Pancreas (tissue), 10 donors: Measurements from ENCODE around the gene SPINK2. TPM values are rescaled to one million over a fixed set of nuclear protein-coding genes. Genes with fewer than 3 reads are reported as not detected.

Source experiments
- ATAC-seq, 4 donors: fragments of 200-7000 bp; cut with Tn5 transposase; one replicate each; pipeline versions ENCODE4 v1.8.0 to v1.9.1; 2020; ENCODE audit warnings: mild to moderate bottlenecking in 4 of 4, moderate library complexity in 4 of 4
- DNase-seq, 6 donors: peaks; one replicate each; pipeline ENCODE4 v3.0.0-alpha.2; 2020
- FAIRE-seq: peaks from 2 replicates; lab custom pipeline; 2012; peaks lifted over from hg19 to GRCh38; lab: Jason Lieb, UNC
- H3K27ac ChIP-seq, 4 donors: fragments of 200-600 bp; sonication (generic); 1 replicate in 3 of 4; 2 replicates in 1 of 4; pipeline versions ENCODE4 v1.5.0 to v1.8.0; 2020
- H3K27me3 ChIP-seq, 4 donors: fragments of 200-600 bp; one replicate each; pipeline ENCODE4 v1.8.0; 2021
- H3K36me3 ChIP-seq, 3 donors: fragments of 200-600 bp; sonication (generic) in 1 of 3; one replicate each; pipeline versions ENCODE4 v1.5.0 to v1.8.0; 2020 to 2021
- H3K4me1 ChIP-seq, 3 donors: fragments of 200-600 bp; one replicate each; pipeline ENCODE4 v1.8.0; 2021
- H3K4me3 ChIP-seq, 4 donors: fragments of 200-600 bp; sonication (generic) in 2 of 4; one replicate each; pipeline versions ENCODE4 v1.5.0 to v1.8.0; 2020 to 2021
- H3K9me3 ChIP-seq, 4 donors: fragments of 200-600 bp; one replicate each; pipeline ENCODE4 v1.8.0; 2021
- CTCF ChIP-seq, 4 donors: fragments of 200-600 bp; sonication (generic) in 3 of 4; IDR thresholded peaks; one replicate each; pipeline versions ENCODE4 v1.5.0 to v1.8.0; 2021; ENCODE audit warnings: antibody characterized with exemption in 4 of 4
- WGBS, 2 donors: extraction: QIAGEN DNeasy Blood & Tissue Kit; methylation state at CpG; one replicate each; pipeline ENCODE4 v1.1.7; 2013; 5-methylcytosine and 5-hydroxymethylcytosine counted together
- intact Hi-C, 3 donors: fragments of 100-400 bp; cut with DNase I; formaldehyde crosslinking; loops; one replicate each; pipeline versions ENCODE4 v1.11.1 to v1.14.2; 2022
- polyA plus RNA-seq, 2 donors: library from polyadenylated mRNA; stranded (reverse); fragments of 200-250 nt; gene quantifications; one replicate each; pipeline ENCODE4 v1.2.3, GENCODE V29; 2013
- total RNA-seq, 6 donors: library from RNA; stranded (reverse); fragmentation: NEBNext Ultra II Directional in 4 of 6; extraction: Animal tissue kit (Norgen Biotek cat#: 25700) in 4 of 6; gene quantifications; one replicate each; pipeline versions ENCODE4 v1.2.1 to v1.2.4, GENCODE V29; 2021 to 2023
- donor health status: healthy with polysubstance abuse.
- donor health status: DM: no; HTN: no; CAD: no; lungs with moderate emphysema.
- donor health status: DM: no; HTN: no; CAD: no.
- donor health status: control.
- donor health status: control.
- donor health status: Bipolar disorder and iron deficiency.
- donor health status: DM: yes; HTN: yes; CAD: no.
- donor health status: DM: no; HTN: no; CAD: no.
- donor health status: DM: no; HTN: no; CAD: no.
- donor health status: DM: yes; HTN: yes; CAD: no.

SPINK2 gene
- total and polyA plus RNA-seq, 8 donors, result 0.49 to 0.63 TPM; not detected in 6

DNA sequence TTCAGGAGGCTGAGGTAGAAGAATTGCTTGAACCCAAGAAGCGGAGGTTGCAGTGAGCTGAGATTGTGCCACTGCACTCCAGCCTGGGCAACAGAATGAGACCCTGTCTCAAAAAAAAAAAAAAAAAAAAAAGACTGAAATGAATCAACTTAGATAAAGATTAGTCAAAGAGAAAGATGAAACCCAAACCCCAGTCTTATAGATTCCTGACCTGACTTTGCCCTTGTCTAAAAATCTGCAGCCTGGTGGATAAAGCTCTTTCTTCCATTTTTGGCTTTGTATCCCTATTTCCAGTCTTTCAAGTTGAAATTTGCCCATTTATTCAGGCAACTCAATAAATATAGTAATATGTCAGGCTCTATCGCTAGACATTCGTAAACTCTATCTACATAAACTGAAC is 39.3 kb upstream of the SPINK2 start:
- H3K4me3 ChIP-seq, result no peak overlapping the region
- DNase-seq (no peak), FAIRE-seq (no peak), ATAC-seq (no peak)
- intact Hi-C loops, result no loop called here
- no peak overlapping the region for H3K27ac ChIP-seq
- H3K27me3 ChIP-seq, result no peaks in the 10 kb centered on the region
- TF ChIP-seq CTCF (IDR thresholded peaks at IDR 0.05), result no peak
- no peaks in the 10 kb centered on the region for H3K36me3 ChIP-seq
- H3K4me1 ChIP-seq, result no peaks in the 10 kb centered on the region
- no peaks in the 10 kb centered on the region for H3K9me3 ChIP-seq
- 78 to 89% methylated on average over 3 of the region's 3 CpGs for WGBS, 2 donors

DNA sequence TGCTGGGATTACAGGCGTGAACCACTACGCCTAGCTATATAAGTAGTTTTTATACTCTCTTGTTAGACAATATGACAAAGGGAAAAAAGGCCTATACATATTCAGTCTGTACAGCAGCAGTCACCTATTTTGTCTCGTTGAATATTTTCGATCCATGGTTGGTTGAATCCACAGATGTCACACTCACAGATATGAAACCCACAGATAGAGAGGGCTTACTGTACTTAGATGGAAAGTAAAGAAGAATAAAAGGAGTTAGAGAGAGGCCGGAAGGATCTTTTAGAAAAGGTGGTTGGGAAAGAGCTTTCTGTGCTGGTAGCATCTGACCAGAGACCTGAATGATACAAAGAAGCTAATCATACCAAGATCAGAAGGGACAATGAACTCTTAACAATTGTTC is 38.3 kb upstream of the SPINK2 start:
- no peak for DNase-seq
- H3K4me1 ChIP-seq, result no peaks in the 10 kb centered on the region
- H3K4me3 ChIP-seq, result no peak overlapping the region
- 92 to 93% methylated on average over 5 of the region's 5 CpGs for WGBS, 2 donors
- no peak for ATAC-seq
- no peak for TF ChIP-seq CTCF (IDR thresholded peaks at IDR 0.05)
- no peaks in the 10 kb centered on the region for H3K27me3 ChIP-seq
- FAIRE-seq, result no peak
- no peak overlapping the region for H3K27ac ChIP-seq
- no peaks in the 10 kb centered on the region for H3K9me3 ChIP-seq
- intact Hi-C loops, result no loop called here
- H3K36me3 ChIP-seq, result no peaks in the 10 kb centered on the region

DNA sequence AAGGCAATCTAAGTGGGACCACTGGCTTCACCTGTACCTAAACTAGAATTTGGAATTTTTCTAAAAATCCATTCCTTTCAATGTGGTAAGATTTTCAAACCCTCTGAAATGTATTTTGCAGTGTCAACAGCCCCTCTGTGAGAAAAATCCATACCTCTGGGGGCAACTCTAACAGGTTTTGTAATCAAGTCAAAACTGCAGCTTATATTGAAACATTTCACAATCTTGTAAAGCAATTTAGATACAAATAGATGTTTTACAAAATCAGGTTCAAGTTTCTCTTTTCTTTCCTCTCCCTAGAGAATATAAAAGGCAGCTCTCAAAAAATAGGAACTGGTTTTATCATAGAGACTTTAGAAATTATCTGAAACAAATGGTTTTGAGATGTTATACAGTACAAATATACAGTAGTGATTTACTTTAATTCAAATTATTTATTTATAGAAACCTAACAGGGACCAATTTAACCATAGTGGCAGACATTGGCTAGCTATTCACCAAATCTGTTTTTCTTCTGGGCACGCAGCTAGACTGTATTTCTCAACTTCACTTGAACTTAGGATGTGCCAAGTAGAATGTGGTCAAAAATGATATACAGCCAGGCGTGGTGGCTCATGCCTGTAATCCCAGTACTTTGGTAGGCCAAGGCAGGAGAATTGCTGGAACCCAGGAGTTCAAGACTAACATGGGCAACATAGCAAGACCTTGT is 36.3 kb upstream of the SPINK2 start:
- intact Hi-C loops, result no loop called here
- WGBS, 2 donors, result 88 to 92% methylated on average over 2 of the region's 2 CpGs
- H3K27ac ChIP-seq, result no peak overlapping the region

GRCh38 chr4:56856656-56857055 is 35.2 kb upstream of the SPINK2 start:
- intact Hi-C loops, result no loop called here
- ATAC-seq, result no peak
- WGBS, 2 donors, result 25 to 26% methylated on average over 5 of the region's 5 CpGs

More for the DNA sequence above, 36.3 kb upstream of the SPINK2 start:
- TF ChIP-seq CTCF (IDR thresholded peaks at IDR 0.05), result no peak
- ATAC-seq (no peak), FAIRE-seq (no peak), DNase-seq (no peak)
- Histone ChIP-seq H3K4me1 (no peaks in the 10 kb centered on the region), H3K4me3 (no peak overlapping the region), H3K36me3 (no peaks in the 10 kb centered on the region), H3K9me3 (no peaks in the 10 kb centered on the region), H3K27me3 (no peaks in the 10 kb centered on the region)

More at GRCh38 chr4:56856656-56857055, 35.2 kb upstream of the SPINK2 start:
- TF ChIP-seq CTCF (IDR thresholded peaks at IDR 0.05), result no peak
- H3K36me3 ChIP-seq, result no peaks in the 10 kb centered on the region
- no peak overlapping the region for H3K27ac ChIP-seq
- DNase-seq (no peak), FAIRE-seq (no peak)
- H3K4me1 ChIP-seq, result no peaks in the 10 kb centered on the region
- no peaks in the 10 kb centered on the region for H3K9me3 ChIP-seq
- no peak overlapping the region for H3K4me3 ChIP-seq
- no peaks in the 10 kb centered on the region for H3K27me3 ChIP-seq
